ENCODE measurements around the gene TAB2. TPM values are rescaled to one million over a fixed set of nuclear protein-coding genes. Genes with fewer than 3 reads are reported as not detected.

TAB2 gene
- total RNA-seq, 1 experiment from 2014 or later: 45.8 TPM

GRCh38 chr6:149414821-149415220 lies 97.3 kb downstream of the TAB2 start:
- TF ChIP-seq CTCF (conservative IDR thresholded peaks at IDR 0.05) (no peak), EZH2 (IDR thresholded peaks at IDR 0.05; ENCODE audit: low read depth) (no peak)
- Histone ChIP-seq H3K27me3 (ENCODE audit: insufficient read depth, low read depth) (no peaks in the 10 kb centered on the region), H3K79me2 (ENCODE audit: low read depth) (no peaks in the 10 kb centered on the region), H3K36me3 (ENCODE audit: low read depth) (peaks cover 8% of the 10 kb centered on the region; the same call in 1 of the 2 replicates), H4K20me1 (ENCODE audit: insufficient read depth) (no peaks in the 10 kb centered on the region), H3F3A (ENCODE audit: insufficient read depth, low read depth) (no peaks in the 10 kb centered on the region; the same call in none of the 2 replicates), H3K4me2 (no peak overlapping the region), H2AFZ (no peak overlapping the region), H3K9me2 (ENCODE audit: insufficient read depth) (no peaks in the 10 kb centered on the region), H3K9me3 (ENCODE audit: insufficient read depth, low read depth) (no peaks in the 10 kb centered on the region), H3K4me3 (no peak overlapping the region), H3K27ac (no peak overlapping the region), H3K4me1 (replicated peaks; ENCODE audit: insufficient read depth) (no peaks in the 10 kb centered on the region)
- intact Hi-C loops (cut with micrococcal nuclease; ENCODE audit: unreplicated experiment): no loop called here
- no TSS peak for BruUV-seq (replicated peaks)
- no peak for DNase-seq
- CTCF ChIA-PET: no interaction called here
- POLR2A ChIA-PET (ENCODE audit: unreplicated experiment): no interaction called here

GRCh38 chr6:149419696-149420404 lies 102.3 kb downstream of the TAB2 start:
- H3K9me3 ChIP-seq (ENCODE audit: insufficient read depth, low read depth): no peaks in the 10 kb centered on the region
- no peaks in the 10 kb centered on the region for H3K4me1 ChIP-seq (replicated peaks; ENCODE audit: insufficient read depth)
- no peaks in the 10 kb centered on the region for H3K9me2 ChIP-seq (ENCODE audit: insufficient read depth)
- DNase-seq: no peak
- intact Hi-C loops (cut with micrococcal nuclease; ENCODE audit: unreplicated experiment): no loop called here
- no peak overlapping the region for H3K27ac ChIP-seq
- no peak overlapping the region for H3K4me2 ChIP-seq
- POLR2A ChIA-PET (ENCODE audit: unreplicated experiment): no interaction called here
- BruUV-seq (replicated peaks): no TSS peak
- H3K36me3 ChIP-seq (ENCODE audit: low read depth): no peaks in the 10 kb centered on the region
- CTCF ChIA-PET: no interaction called here
- no peak overlapping the region for H2AFZ ChIP-seq
- no peaks in the 10 kb centered on the region for H3K79me2 ChIP-seq (ENCODE audit: low read depth)
- H3K4me3 ChIP-seq: no peak overlapping the region
- H3K27me3 ChIP-seq (ENCODE audit: insufficient read depth, low read depth): no peaks in the 10 kb centered on the region
- no peak for TF ChIP-seq CTCF (conservative IDR thresholded peaks at IDR 0.05)
- TF ChIP-seq EZH2 (IDR thresholded peaks at IDR 0.05; ENCODE audit: low read depth): no peak
- H4K20me1 ChIP-seq (ENCODE audit: insufficient read depth): no peaks in the 10 kb centered on the region
- no peaks in the 10 kb centered on the region for H3F3A ChIP-seq (ENCODE audit: insufficient read depth, low read depth)

GRCh38 chr6:149421132-149421531 lies 103.6 kb downstream of the TAB2 start:
- H3F3A ChIP-seq (ENCODE audit: insufficient read depth, low read depth): no peaks in the 10 kb centered on the region
- no peaks in the 10 kb centered on the region for H3K79me2 ChIP-seq (ENCODE audit: low read depth)
- no peaks in the 10 kb centered on the region for H3K36me3 ChIP-seq (ENCODE audit: low read depth)
- TF ChIP-seq CTCF (conservative IDR thresholded peaks at IDR 0.05) (no peak), EZH2 (IDR thresholded peaks at IDR 0.05; ENCODE audit: low read depth) (no peak)
- BruUV-seq (replicated peaks): no TSS peak
- no peaks in the 10 kb centered on the region for H3K9me3 ChIP-seq (ENCODE audit: insufficient read depth, low read depth)
- intact Hi-C loops (cut with micrococcal nuclease; ENCODE audit: unreplicated experiment): no loop called here
- H3K4me2 ChIP-seq: no peak overlapping the region
- H3K9me2 ChIP-seq (ENCODE audit: insufficient read depth): no peaks in the 10 kb centered on the region
- no peak for DNase-seq
- H3K27ac ChIP-seq: no peak overlapping the region
- POLR2A ChIA-PET (ENCODE audit: unreplicated experiment): interaction anchor here (0.6 kb wide), 1 partner anchor 737 kb away, joined by 3 read pairs; no protein-coding TSS in a partner anchor
- H3K4me3 ChIP-seq: no peak overlapping the region
- CTCF ChIA-PET: no interaction called here
- no peaks in the 10 kb centered on the region for H3K4me1 ChIP-seq (replicated peaks; ENCODE audit: insufficient read depth)
- no peaks in the 10 kb centered on the region for H4K20me1 ChIP-seq (ENCODE audit: insufficient read depth)
- no peaks in the 10 kb centered on the region for H3K27me3 ChIP-seq (ENCODE audit: insufficient read depth, low read depth)
- no peak overlapping the region for H2AFZ ChIP-seq

All from PC-9 (cell line).